Bladder microvascular endothelial cell (primary cell): ENCODE data around the gene TMEM132D. TPM values are rescaled to one million over a fixed set of nuclear protein-coding genes. Genes with fewer than 3 reads are reported as not detected.

Experiments
- total RNA-seq: library from RNA; depleted of rRNA; stranded (reverse); fragments of >200 nt; gene quantifications from 2 replicates; pipeline ENCODE4 v1.2.3, GENCODE V29; 2014

Gene TMEM132D
- not detected in 2 replicates for total RNA-seq

GRCh38 chr12:129903956-129904829 is at the start of gene TMEM132D:
TMEM132D (minus strand) TSS chr12:129904025.

